Measurements from ENCODE around the gene LDB2.

Gene LDB2

GRCh38 chr4:16505726-16506125, 392.7 kb downstream of the LDB2 start:
- peaks cover 6% of the 10 kb centered on the region; the same call in 1 of the 2 replicates for H3K9me3 ChIP-seq (ENCODE audit: insufficient read depth, low read depth, low read length)
- no peak overlapping the region for H3K4me2 ChIP-seq (ENCODE audit: low read depth, low read length, poor library complexity, severe bottlenecking)
- H3F3A ChIP-seq (ENCODE audit: low read depth), result no peaks in the 10 kb centered on the region
- H3K9ac ChIP-seq (ENCODE audit: low read depth, low read length, poor library complexity, severe bottlenecking), result no peak overlapping the region
- H4K20me1 ChIP-seq (ENCODE audit: insufficient read depth, low read length, poor library complexity, severe bottlenecking), result no peaks in the 10 kb centered on the region
- H3K36me3 ChIP-seq (ENCODE audit: insufficient read depth, low read length), result no peaks in the 10 kb centered on the region
- no peaks in the 10 kb centered on the region for H3K27me3 ChIP-seq (ENCODE audit: insufficient read depth, low read length, poor library complexity, severe bottlenecking)
- TF ChIP-seq EZH2phosphoT487 (IDR thresholded peaks at IDR 0.05; ENCODE audit: borderline replicate concordance), result no peak
- peak; percentile 28; the same call in 1 of the 2 replicates for TF ChIP-seq CTCF (conservative IDR thresholded peaks at IDR 0.05; ENCODE audit: low read length)
- no peaks in the 10 kb centered on the region for H3K4me1 ChIP-seq (ENCODE audit: insufficient read depth, low read length, poor library complexity, severe bottlenecking)
- no peak overlapping the region for H3K4me3 ChIP-seq (ENCODE audit: low read length, poor library complexity, severe bottlenecking)
- H3K79me2 ChIP-seq (ENCODE audit: insufficient read depth, low read length), result no peaks in the 10 kb centered on the region
- H2AFZ ChIP-seq (ENCODE audit: low read length), result no peak overlapping the region
- no peaks in the 10 kb centered on the region for H3K9me2 ChIP-seq (replicated peaks; ENCODE audit: low read depth, low read length)

GRCh38 chr4:16505267-16505666, 393.2 kb downstream of the LDB2 start:
- no peaks in the 10 kb centered on the region for H3F3A ChIP-seq (ENCODE audit: low read depth)
- H3K36me3 ChIP-seq (ENCODE audit: insufficient read depth, low read length), result no peaks in the 10 kb centered on the region
- no peak overlapping the region for H2AFZ ChIP-seq (ENCODE audit: low read length)
- no peaks in the 10 kb centered on the region for H3K4me1 ChIP-seq (ENCODE audit: insufficient read depth, low read length, poor library complexity, severe bottlenecking)
- H3K4me2 ChIP-seq (ENCODE audit: low read depth, low read length, poor library complexity, severe bottlenecking), result no peak overlapping the region
- no peaks in the 10 kb centered on the region for H4K20me1 ChIP-seq (ENCODE audit: insufficient read depth, low read length, poor library complexity, severe bottlenecking)
- H3K9ac ChIP-seq (ENCODE audit: low read depth, low read length, poor library complexity, severe bottlenecking), result no peak overlapping the region
- no peaks in the 10 kb centered on the region for H3K9me2 ChIP-seq (replicated peaks; ENCODE audit: low read depth, low read length)
- no peaks in the 10 kb centered on the region for H3K27me3 ChIP-seq (ENCODE audit: insufficient read depth, low read length, poor library complexity, severe bottlenecking)
- peaks cover 6% of the 10 kb centered on the region; the same call in 1 of the 2 replicates for H3K9me3 ChIP-seq (ENCODE audit: insufficient read depth, low read depth, low read length)
- H3K79me2 ChIP-seq (ENCODE audit: insufficient read depth, low read length), result no peaks in the 10 kb centered on the region
- no peak overlapping the region for H3K4me3 ChIP-seq (ENCODE audit: low read length, poor library complexity, severe bottlenecking)
- TF ChIP-seq CTCF (conservative IDR thresholded peaks at IDR 0.05; ENCODE audit: low read length) (no peak), EZH2phosphoT487 (IDR thresholded peaks at IDR 0.05; ENCODE audit: borderline replicate concordance) (no peak)

GRCh38 chr4:16503421-16504100, 394.9 kb downstream of the LDB2 start:
- no peak overlapping the region for H2AFZ ChIP-seq (ENCODE audit: low read length)
- no peaks in the 10 kb centered on the region for H3K79me2 ChIP-seq (ENCODE audit: insufficient read depth, low read length)
- H3K9me2 ChIP-seq (replicated peaks; ENCODE audit: low read depth, low read length), result no peaks in the 10 kb centered on the region
- TF ChIP-seq CTCF (conservative IDR thresholded peaks at IDR 0.05; ENCODE audit: low read length), result no peak
- no peak for TF ChIP-seq EZH2phosphoT487 (IDR thresholded peaks at IDR 0.05; ENCODE audit: borderline replicate concordance)
- H3K4me3 ChIP-seq (ENCODE audit: low read length, poor library complexity, severe bottlenecking), result no peak overlapping the region
- H3F3A ChIP-seq (ENCODE audit: low read depth), result no peaks in the 10 kb centered on the region
- H3K9me3 ChIP-seq (ENCODE audit: insufficient read depth, low read depth, low read length), result peaks cover 3% of the 10 kb centered on the region; the same call in 1 of the 2 replicates
- H3K4me2 ChIP-seq (ENCODE audit: low read depth, low read length, poor library complexity, severe bottlenecking), result no peak overlapping the region
- H3K36me3 ChIP-seq (ENCODE audit: insufficient read depth, low read length), result no peaks in the 10 kb centered on the region
- no peaks in the 10 kb centered on the region for H3K27me3 ChIP-seq (ENCODE audit: insufficient read depth, low read length, poor library complexity, severe bottlenecking)
- H3K9ac ChIP-seq (ENCODE audit: low read depth, low read length, poor library complexity, severe bottlenecking), result no peak overlapping the region
- H4K20me1 ChIP-seq (ENCODE audit: insufficient read depth, low read length, poor library complexity, severe bottlenecking), result no peaks in the 10 kb centered on the region
- no peaks in the 10 kb centered on the region for H3K4me1 ChIP-seq (ENCODE audit: insufficient read depth, low read length, poor library complexity, severe bottlenecking)

Measured in Loucy (cell line).